Ureter (tissue), 1 donor: ENCODE measurements around the gene PNPLA3. TPM values are rescaled to one million over a fixed set of nuclear protein-coding genes. Genes with fewer than 3 reads are reported as not detected.
A peak's percentile ranks its signal among the peaks of the same experiment; 100 is the strongest.

Experiments used
- DNase-seq: peaks from one replicate; pipeline ENCODE4 v3.0.0-alpha.2; 2020; ENCODE audit warnings: low spot score
- total RNA-seq: library from RNA; stranded (reverse); gene quantifications from one replicate; pipeline ENCODE4 v1.2.4, GENCODE V29; 2023
- donor health status: DM: yes; HTN: yes; CAD: no.

PNPLA3 gene
- total RNA-seq, 1 donor from 2014 or later, result 0.75 TPM

- no peak for DNase-seq
These were observed 1.3 kb downstream of the PNPLA3 start for GRCh38 chr22:43924877-43925276.

GRCh38 chr22:43925433-43926348, 2.1 kb downstream of the PNPLA3 start:
- peak; percentile 64 for DNase-seq

DNA sequence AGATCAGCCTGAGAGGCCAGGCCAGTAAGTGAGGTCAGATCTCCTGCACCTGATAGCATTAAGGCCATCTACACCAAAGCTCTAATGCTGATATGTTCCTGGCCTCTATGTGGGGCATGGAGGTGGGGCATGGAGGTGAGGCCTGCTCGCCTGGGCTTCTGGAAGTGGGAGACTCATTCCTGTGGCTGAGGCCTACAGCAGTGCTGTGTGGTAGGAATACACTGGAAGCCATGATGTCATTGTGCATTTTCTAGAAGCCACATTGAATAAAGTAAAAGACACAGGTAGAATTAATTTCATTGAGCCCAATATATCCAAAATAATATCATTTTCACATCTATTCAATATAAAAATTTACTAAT, 2.7 kb downstream of the PNPLA3 start:
- no peak for DNase-seq

DNA sequence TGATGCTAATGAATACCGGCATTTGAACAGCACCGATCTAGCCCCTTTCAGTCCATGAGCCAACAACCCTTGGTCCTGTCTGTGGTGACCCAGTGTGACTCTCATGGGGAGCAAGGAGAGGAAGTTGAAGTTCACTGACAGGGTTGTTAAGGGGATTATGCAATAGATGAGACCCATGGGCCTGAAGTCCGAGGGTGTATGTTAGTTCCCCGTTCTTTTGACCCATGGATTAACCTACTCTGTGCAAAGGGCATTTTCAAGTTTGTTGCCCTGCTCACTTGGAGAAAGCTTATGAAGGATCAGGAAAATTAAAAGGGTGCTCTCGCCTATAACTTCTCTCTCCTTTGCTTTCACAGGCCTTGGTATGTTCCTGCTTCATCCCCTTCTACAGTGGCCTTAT, 4.9 kb downstream of the PNPLA3 start:
- DNase-seq, result no peak

DNA sequence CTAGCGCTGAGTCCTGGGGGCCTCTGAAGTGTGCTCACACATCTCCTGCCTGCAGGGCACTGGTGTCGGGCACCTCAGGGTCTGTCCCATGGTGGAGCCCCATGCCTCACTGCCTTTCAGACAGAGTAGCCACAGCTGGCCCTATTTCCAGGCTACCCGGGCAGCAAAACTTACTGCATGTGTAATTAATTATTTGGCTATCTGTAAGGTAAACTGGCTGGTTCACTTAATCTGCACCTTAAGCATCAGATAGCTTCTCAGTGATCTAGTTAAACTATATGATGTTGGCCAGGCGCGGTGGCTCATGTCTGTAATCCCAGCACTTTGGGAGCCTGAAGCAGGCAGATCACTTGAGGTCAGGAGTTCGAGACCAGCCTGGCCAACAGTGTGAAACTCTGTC, 5.3 kb downstream of the PNPLA3 start:
- DNase-seq, result no peak

DNA sequence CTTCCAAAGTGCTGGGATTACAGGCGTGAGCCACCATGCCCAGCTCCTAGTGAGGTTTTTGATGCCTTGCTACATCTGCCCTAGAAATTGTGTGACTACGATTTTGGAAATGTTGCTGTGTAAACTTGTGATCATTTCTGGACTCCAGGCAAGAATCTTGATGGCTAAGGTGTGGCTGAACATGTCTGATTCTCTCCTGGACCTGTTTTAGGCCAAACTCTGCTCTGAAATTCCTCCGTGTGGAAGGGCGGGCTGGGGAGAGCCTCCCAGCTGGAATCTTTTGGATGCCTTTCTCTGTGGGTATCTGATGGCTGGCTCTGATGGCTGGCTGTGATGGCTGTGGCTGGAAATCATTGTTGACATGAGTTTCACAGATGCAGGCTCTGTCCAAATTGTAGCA, 8.2 kb downstream of the PNPLA3 start:
- no peak for DNase-seq

DNA sequence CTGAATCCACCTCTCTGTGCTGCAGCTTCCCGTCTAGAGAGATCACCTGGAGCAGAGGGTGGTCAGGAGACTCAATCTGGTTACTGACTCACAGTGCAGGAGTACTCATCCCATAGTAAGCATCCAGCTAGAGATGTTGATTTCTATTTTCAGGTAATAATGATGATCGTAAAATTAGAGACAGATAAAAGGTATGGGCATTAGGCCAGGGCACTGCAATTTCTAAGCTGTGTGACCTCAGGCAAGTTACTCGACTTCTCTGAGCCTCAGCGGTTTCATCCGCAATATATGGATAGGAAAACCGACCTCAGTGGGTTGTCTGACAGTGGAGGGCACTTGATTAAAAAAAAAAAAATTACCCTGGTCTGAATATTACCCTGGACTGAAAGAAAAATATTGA, 17.8 kb downstream of the PNPLA3 start:
- DNase-seq, result no peak

DNA sequence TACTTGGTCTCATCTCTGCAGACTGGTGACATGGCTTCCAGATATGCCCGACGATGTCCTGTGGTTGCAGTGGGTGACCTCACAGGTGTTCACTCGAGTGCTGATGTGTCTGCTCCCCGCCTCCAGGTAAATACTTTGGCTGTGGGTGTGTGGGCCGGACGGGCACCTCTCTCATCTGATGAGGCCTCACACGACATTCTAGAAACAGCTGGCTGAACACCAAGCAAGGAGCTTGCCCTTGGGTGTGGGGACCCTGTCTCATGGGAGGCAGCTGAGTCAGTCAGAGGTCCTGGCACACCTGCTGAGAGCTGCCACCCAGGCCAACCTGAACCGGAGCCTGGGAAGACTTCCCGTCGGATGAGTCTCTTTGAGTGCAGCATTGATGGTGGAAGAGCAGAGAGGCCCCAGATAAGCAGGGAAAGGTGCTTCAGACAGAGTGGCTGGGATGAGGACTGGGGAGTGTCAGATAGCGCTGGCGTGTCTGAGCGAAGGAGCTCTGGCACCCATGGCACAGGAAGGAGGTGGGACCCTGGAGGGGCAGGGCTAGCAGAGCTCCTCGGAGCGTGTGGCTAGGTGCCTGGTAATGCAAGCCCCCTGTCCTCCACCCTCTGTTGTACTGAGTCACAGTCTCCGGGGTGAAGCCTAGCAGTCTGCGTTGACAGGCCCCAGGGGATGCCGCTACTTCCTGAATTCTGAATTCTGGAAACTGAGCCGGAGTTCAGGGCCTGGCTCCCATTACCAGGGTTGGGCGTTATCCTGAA, 21.2 kb downstream of the PNPLA3 start:
- DNase-seq, result no peak

- DNase-seq, result no peak
These were observed 22.2 kb downstream of the PNPLA3 start for GRCh38 chr22:43945632-43946383.

- no peak for DNase-seq
These were observed 22.7 kb downstream of the PNPLA3 start for GRCh38 chr22:43946384-43946667.

DNA sequence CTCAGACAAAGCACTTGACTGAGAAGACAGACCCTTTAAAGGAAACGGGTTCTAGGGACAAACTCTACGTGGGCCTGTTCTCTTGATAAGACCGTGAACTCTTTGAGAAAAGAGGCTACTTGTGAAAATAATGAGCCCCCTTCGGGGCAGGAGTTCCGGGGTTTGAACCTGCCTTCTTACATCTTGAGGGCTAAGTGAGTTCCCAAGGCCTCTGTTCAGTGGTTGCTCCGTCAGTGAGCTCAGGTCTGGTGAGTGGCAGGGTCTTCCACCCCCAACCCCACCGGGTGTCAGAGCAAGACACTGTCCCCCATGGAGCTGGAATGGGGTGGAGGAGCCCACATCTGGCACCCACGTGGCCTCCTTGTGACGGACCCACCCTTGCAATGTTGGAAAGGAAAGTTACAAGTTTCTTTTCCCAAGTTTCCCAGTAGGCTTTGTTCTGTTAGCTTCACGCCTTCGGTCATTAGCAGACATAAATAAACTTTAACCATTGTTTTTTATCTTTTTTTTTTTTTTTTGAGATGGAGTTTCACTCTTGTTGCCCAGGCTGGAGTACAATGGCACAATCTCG, 25.3 kb downstream of the PNPLA3 start:
- no peak for DNase-seq

- DNase-seq, result no peak
These were observed 27.8 kb downstream of the PNPLA3 start for GRCh38 chr22:43951391-43951790.

GRCh38 chr22:43951966-43952365, 28.4 kb downstream of the PNPLA3 start:
- DNase-seq, result no peak

DNA sequence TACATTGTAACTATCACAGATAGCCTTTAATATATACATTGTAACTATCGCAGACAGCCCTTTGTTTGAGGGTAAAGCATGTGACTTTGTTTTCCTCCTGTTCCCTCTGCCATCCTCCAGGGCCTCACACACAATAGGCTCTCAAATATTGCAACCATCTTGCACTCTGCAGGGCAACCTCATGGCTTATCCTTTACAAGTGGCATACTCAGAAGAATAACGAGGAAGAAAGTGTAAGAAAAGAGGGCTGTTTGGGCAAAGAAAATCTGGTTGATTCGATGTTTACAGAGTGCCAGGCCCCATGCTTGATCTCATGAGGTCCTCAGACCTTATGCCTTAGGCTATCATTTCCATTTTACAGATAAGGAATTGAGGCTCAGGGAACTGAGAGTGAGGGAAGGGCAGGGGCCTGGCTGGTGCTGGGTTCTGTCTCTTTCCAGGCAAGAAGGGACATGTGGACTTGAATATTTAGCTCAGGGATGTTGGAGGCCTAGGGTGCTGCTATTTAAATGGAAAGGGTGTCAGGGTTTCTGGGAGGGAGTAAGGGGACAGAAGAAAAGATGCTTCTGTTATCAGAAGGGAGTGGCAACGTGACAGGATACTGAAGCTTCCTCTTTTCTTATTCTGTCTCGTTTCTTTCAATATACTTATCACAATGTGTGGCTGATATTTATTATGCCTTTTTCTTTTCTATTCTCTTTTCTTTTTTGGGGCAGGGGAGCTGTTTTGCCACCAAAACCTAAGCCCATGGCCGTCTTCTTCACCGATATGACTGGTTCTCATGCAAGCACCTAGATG, 30.6 kb downstream of the PNPLA3 start:
- DNase-seq, result no peak

DNA sequence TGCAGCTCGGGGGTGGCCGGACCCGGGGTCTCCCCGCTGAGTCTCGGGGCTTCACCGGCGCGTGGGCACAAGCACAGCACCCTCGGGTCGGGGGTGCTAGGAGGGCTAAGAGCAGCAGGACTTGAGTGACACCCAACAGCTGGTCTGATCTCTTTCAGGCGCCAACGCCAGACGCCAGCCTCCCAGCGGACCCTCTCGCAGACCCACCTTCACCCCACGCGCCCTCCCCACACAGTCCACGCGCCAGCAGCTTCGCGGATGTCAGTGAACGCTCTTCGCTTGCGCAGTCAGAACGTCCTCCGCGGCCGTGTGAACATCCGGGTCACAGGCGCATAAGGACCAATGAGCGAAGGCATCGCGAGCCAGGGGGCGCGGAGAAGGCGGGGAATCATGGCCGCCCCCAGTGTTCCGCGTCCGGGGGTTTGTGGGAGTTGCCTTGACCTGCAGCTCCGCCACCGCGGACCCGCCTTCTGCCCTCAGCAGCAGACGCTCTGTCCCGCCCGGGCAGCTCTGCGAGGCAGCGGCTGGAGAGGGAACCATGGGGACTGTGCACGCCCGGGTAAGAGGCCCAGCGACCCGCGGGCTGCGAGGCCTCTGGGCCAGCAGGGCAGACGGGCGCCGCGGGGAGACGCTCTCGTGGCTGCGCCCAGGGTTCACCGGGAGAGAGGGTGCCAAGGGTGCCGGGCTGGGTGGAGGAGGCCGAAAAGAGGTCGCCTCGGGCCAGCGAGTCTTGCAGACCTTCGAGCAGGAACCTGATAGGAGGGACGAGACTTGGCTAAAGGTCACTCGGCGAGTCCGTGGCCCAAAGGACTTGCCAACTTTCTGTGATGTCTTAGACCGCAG, 31.7 kb downstream of the PNPLA3 start, which contains the start of gene SAMM50:
SAMM50 (plus strand) TSS at position 403 of the 843 bp plus-strand sequence; CDS start at position 539, 136 bp downstream.
- peak; percentile 95 for DNase-seq

DNA sequence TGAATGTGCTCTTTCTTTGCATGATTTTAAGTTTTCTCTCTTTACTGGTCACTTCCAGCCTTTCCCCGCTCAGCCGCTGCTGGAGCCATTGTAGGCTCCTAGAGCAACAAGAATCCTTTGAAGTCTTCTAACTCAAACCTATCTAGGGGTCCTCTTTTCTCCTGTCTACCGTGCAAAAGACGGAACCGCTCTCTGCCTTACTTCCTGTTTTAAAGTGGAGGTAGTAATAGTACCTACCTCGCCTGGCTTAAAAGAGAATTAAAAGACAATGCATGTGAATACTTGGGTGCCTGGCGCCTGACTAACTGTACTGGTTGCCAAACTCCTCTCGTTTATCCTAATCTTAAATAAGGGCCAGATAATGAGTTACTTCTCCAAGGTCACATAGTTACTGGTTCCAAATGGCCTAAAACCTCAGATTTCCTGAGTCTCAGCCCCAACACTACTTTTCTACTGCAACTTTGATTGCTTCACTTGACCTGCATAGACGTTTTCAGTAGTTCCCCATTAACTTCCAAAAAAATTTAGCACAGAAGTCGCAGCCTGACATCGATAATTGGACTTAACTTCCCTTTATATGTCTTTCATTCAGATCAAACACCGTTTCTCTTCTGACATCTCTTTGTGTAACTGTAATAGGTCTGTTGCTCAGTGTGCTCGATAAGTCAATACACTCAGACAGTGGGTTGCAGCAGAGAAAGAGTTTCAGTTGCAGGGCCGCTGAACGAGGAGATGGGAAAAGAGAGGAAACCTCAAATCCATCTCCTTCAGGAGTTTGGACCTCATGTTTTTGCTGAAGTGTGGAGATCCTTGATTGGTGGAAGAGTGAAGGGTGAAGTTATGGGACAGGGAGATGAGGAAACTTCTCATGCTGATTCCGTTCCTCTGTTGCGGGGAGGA, 32.5 kb downstream of the PNPLA3 start:
- no peak for DNase-seq

DNA sequence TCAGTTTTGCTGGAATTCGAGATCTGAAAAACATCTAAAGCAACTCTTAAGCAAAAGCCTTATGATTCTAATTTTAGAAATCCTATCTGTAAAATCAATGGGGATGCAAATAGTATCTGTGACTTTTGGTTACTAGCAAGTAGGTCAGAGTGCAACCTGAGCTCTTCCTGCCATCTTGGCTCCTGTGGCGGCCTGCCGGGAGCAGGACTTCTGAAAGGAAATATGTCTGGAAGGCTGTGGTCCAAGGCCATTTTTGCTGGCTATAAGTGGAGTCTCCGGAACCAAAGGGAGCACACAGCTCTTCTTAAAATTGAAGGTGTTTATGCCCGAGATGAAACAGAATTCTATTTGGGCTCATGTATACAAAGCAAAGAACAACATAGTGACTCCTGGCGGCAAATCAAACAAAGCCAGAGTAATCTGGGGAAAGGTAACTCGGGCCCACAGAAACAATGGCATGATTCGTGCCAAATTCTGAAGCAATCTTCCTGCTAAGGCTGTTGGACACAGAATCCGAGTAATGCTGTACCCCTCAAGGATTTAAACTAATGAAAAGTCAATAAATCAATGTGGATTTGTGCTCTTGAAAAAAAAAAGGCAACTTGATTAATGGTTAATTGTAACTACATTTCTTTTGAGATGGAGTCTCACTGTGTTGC, 33.3 kb downstream of the PNPLA3 start:
- no peak for DNase-seq

DNA sequence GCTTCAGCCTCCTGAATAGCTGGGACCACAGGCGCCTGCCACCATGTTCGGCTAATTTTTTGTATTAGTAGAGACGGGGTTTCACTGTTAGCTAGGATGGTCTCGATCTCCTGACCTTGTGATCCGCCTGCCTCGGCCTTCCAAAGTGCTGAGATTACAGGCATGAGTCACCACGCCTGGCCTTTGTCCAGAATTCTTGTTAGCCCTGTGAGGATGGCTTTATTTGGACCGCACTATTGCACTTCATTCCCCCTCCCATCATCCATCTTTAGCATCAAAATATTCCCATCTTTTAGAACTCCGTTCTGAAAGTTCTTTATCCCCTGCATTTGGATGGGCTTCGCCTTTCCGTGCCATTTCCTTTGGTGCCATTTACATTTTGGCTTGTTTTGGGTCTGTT, 34.3 kb downstream of the PNPLA3 start:
- no peak for DNase-seq
